HG02798 (cell line): ENCODE data around the gene FBXL17.

Source experiments
- ATAC-seq: cut with Tn5 transposase; IDR thresholded peaks from one replicate; pipeline ENCODE4 v1.9.1; 2021; ENCODE audit warnings: mild to moderate bottlenecking; ENCODE audit not compliant: unreplicated experiment, poor library complexity

FBXL17 gene

DNA sequence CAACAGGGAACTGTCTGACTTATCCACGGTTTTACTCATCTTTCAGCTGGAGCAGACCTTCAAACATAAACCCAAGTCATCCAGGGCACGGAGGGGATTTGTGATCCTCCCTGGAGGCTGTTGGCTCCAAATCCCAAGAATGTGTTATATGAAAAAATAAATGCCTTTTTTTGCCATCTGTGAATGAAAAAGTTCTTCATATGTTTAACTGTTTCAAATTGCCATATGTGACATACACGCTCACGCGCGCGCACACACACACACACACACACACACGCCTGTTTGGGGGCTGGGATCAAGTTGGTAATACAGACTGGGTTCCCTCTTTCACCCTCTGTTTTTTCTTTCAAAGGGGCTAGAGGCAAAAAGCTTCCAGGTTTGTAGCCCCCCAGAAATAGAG lies 546.8 kb downstream of the FBXL17 start:
- ATAC-seq = no peak

DNA sequence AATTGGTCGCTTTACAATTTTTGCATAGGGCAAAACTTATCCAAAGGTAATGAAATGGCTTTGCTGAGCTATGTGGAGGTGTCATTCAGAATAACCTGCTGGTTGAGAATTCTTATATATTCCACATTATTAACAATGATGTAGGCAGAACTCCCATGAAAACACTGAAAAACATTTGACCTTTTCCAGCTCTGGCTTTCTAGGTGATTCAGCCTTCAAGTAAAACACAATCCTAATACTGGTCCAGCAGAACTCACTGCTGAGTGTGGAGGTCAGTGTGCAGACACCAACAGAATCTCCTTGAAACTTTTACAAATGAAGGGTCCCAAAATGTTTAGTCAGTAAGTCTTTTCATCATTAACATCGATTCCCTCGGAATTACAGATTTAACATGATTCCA lies 549.2 kb downstream of the FBXL17 start:
- ATAC-seq = no peak

DNA sequence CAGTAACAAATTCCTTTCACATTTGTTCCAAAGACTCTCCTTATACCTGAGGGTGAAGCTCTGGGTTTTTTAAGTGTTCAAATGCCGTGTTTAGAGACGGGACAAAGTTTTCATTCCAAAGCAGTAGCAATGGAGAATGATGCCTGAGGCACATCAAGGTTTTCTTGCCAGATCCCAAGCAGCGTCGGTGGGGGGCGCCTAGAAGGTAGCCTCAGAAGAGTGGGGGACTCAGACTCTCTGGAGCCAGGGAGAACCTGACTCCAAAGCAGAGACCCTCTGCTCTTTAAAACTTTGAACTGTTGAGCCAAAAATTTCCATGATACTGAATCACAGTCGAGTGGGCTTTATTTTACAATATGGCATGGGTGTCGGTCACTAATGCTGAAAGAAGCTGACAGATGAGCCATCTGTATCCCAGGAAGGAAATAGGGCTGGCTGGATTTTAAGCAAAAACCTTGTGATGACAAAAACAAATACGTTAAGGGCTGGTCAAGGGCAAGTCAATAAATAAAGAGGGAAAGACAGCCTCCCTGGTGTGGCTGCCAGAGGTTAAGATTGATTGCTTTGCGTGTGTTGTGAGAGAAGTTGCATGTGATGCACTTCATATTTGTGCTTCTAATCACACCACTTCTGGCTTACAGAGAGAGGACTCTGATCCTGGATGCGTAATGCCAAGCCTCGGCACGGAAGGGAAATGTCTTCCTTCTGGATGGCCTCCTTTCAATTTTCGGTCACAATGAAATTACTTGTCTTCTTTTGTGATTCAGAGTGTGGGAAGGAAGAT lies 550.1 kb downstream of the FBXL17 start:
- no peak for ATAC-seq

DNA sequence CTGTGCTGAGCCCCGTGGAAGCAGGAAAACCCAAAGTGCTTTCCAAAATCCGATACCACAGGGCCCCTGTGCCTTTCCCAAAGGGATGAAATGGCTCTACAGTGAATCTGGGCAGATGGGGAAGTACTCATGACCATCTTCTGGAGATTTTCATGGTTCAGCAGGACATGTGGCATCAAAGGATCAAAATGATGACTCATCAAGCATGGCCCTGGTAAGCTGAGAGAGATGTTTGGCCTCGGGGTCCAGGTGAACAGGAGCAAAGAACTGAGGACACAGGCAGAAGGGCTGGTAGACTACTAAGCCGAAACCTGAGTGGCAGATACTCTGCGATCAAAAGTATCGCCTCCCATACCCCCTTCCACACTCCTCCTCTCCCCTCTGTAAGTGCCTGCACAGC lies 551.1 kb downstream of the FBXL17 start:
- no peak for ATAC-seq

DNA sequence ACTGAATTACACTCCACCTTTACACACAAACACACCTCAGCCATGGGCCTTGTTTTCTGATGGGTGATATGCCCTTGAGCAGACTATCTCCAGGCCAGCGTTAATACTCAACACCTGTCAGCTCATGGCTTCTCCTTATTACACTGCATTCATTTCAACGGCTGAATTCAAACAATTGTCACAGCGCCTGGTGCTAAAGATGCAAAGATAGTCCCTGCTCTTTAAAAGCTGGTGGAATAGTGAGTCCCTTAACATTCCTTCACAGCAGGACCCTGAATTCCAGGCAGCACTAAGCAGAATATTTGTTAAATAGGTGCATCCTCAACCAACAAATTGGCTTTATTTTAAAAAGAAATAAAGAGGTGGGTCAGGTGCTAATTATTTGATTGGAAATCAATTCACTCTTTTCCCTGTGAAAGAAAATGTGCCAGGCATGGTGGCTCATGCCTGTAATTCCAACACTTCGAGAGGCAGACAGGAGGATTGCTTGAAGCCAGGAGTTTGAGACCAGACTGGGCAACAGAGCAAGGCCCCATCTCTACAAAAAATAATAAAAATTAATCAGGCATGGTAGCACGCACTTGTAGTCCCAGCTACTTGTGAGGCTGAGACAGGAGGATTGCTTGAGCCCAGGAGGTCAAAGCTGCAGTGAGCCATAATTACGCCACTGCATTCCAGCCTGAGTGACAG lies 555.4 kb downstream of the FBXL17 start:
- no peak for ATAC-seq

DNA sequence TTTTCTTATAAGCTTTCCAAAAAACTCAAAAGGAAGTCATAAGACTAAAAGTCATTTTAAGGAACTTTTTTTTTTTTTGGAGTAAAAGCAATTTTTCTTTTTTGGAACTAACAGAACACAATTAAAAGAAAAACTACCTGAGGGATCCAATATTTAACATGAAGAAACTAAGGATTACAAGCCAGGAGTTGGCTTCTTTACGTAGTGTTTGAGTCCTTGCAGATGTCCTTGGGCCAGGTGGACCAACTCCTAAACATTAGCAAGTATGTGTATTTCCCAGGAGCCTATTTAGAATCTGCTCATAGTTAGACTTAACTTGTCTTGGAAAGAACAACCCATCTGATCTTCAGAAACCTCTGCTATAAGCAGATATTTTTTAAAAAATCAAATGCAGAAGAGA lies 557.1 kb downstream of the FBXL17 start:
- ATAC-seq = no peak

DNA sequence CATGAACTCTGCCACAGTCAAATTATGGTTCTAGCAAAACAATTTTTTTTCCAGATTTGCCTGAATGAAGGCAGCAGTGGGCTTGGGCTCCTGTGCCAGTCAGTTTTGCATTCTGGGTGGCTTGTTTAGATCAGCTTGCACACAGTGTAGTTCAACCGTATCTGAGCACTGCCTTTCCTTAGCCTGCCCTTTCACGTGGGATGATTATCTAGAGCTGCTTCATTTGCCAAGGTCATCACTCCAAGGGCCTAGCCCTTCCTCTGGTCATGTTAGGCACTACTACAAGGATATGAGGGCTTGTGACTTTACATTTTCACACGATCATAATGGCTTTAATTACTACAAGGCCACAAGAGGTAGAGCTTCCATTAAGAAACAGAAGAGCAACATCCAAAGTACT lies 560.6 kb downstream of the FBXL17 start:
- no peak for ATAC-seq

DNA sequence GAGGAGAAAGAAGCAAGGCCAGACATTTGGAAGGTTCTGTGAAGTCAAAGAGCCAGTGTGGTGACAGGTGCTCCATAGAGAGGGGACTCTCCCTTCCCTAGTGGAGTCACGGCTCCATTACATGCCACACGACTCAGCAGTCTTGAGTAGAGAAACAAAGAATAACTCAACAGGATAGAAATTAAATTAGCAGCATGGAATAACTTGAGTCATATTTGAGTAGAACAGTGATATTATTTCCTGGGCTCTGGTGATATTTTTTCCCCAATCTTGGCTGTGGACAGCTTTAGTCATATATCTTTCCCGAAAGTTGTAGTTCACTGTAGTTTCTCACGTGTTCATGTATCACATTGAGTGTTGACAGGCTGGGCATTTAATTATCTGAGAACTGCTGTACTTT lies 561.5 kb downstream of the FBXL17 start:
- ATAC-seq = no peak

DNA sequence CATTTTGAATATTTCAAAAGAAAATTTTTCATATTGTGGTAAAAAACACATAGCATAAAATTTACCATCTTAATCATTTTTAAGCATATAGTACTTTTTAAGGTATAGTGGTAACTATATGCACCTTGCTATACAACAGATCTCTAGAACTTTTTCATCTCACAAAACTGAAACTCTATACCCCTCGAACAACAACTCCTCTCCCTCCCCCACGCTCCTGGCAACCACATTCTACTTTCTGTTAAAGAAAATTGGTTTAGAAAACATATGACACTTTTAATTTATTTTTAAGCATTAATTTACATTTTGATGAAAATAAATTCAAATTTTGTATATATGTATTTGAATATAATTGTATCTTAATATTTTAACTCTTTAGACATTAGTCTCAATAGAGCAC lies 563.9 kb downstream of the FBXL17 start:
- ATAC-seq = no peak

DNA sequence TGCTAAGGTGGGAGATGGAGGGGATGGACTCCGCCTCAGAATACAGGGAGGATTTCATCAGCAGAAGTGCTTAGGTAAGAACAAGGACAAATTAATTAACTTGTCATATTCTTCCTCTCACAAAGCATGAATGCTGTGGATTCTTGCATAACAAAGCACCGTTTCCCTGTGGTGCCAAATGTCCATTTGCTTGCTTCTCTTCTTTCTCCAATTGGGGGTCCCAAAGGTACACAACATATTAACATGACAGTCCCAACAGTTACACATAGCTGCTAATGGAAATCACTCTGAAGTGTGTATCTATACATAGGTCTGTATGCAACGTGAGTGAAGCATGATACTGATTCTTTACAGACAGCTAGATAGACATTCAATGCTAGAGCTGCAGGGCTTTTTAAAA lies 564.5 kb downstream of the FBXL17 start:
- no peak for ATAC-seq

DNA sequence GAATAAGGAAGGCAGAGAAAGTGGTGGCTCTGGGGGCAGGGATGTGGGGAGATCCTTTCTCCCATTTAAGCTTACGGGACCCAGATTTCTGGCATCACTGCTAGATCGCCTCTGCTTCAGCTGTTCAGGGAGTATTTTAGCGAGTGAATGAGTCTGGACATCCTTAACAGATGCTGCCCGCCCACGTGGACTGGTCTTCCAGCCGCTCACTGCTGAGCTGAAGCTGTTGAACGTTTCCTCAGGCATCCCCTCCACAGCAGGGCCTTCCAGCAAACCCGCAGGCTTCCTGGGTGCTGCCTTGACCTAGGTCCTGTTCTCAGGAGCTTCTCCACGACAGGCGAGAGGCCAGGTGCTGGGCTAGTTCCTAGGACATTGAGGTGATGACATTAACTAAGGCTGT lies 566.8 kb downstream of the FBXL17 start:
- no peak for ATAC-seq

DNA sequence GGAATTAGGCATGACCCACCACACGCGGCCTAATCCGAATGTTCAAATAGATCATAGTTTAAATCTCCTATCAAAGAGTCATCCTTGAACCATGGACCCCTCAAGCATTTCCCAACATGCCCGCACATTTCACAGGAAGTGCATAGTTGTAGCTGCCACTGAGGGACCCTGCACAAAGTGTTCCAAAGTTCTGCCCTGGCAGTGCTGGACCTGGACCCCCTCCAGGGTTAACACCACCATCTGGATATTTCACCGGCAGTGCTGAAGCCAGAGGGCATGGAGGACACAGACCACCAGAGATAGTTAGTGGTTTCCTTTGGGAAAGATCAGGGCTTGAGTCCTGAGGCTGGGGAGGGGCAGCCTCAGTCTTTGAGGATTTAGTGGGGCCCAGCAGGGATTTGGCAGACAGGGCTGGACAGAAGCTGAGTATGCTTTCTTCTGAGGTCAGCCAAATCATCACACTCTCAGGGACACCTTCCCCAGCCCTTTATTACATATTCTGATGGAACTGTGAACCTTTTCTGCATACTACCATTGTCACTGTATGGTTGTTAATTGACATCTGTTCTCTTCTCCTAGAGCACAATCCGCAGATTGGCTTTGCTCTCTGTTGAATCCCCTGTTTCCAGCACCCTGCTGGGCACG lies 567.6 kb downstream of the FBXL17 start:
- no peak for ATAC-seq

DNA sequence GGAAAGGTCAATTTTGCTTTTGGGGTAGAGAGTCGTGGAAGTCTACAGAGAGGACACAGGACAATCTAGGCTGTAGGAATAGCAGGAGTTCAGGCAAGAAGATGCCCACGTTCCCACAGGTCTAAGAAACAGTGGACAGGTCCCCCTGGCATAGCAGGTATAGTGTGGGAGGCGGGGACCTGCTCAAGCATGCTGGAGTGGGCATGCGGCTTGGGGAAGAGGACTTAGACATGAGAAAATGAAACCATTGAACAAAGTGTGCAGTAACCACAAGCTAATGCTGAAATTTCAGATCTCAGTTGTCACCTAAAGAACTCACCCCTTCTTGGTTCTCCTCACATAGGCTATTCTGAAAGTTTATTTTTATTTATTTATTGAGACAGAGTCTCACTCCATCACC lies 568.3 kb downstream of the FBXL17 start:
- peak; percentile 85 for ATAC-seq

DNA sequence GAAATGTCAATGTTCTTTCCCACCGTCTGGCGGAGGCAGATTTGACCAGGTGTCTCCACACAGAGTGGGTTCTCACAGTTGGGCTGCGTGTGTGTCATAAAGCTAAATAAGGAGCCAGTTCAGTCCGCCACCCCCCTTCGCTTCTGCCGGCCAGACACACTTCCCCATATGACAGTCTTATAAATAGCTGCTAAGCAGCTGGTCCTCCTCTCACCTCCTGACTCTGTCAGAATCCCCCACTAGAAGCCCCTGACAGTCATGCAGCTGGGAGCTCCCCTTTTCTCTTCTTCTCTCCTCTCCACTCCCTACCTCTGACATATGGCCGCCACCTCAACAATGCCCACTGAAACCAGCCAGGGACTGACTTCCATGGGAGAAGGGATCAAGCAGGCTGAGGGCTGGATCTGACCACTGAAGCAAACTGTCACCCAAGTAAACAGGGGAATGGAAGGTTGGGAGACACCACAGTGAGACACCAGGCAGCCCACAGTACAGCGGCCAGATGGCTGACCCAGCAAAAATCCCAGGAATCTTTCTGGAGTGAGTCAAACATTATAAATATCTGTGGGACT lies 569.2 kb downstream of the FBXL17 start:
- peak; percentile 86 for ATAC-seq

DNA sequence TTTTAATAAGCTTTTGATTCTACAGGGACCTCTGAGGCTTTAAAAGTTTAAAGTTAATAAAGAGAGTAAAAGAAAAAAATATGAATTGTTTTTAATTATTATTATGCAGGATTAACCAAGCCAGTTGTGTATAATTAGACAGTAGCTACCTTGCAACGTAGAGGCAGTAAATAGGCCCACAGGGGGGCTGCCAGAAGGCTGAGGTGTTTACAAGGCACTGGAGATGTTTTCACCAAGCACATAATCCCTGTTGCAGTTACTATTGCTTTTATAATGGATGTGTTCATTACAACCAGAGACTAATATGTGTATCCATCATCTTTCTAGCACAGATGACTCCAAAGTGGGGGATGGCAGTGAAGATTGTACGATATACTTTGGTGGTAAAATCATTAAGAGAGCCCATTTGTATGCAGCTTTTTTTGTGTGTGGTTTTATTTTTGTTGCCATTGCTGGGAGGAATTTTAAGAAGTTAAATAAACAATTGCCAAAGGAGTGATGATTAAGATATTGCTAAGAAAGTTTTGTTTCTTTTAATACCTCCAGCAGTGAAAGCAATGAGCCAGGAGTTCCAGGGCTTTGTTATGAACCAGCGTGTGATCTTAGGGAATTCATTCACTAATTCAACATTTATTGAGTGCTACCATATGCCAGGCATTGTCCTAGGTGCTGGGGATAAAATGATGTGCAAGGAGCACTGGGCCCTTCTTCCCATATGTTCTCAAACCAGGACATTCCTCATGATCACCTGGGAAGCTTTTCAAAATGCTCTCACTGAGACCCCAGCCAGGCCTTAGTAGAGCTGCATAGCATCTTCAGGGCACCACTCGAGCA lies 572.5 kb downstream of the FBXL17 start:
- ATAC-seq = no peak
